ENCODE data around the gene SOX30. TPM values are rescaled to one million over a fixed set of nuclear protein-coding genes. Genes with fewer than 3 reads are reported as not detected.

Gene SOX30
- total RNA-seq, 1 experiment from 2014 or later, result 0.11 TPM

- CTCF ChIA-PET, result no interaction called here
- Histone ChIP-seq H3K79me2 (ENCODE audit: low read depth) (no peaks in the 10 kb centered on the region), H3F3A (ENCODE audit: insufficient read depth, low read depth) (no peaks in the 10 kb centered on the region), H3K4me2 (no peak overlapping the region), H3K4me3 (no peak overlapping the region), H3K9me2 (ENCODE audit: insufficient read depth) (no peaks in the 10 kb centered on the region), H3K27me3 (ENCODE audit: insufficient read depth, low read depth) (no peaks in the 10 kb centered on the region), H2AFZ (no peak overlapping the region), H3K9me3 (ENCODE audit: insufficient read depth, low read depth) (0 out of 2 replicates have a peak, but pooled peaks cover 4% of the 10 kb centered on the region), H3K36me3 (ENCODE audit: low read depth) (no peaks in the 10 kb centered on the region), H3K4me1 (replicated peaks; ENCODE audit: insufficient read depth) (no peaks in the 10 kb centered on the region), H3K27ac (no peak overlapping the region), H4K20me1 (ENCODE audit: insufficient read depth) (no peaks in the 10 kb centered on the region)
- POLR2A ChIA-PET (ENCODE audit: unreplicated experiment), result no interaction called here
- no peak for DNase-seq
- TF ChIP-seq CTCF (conservative IDR thresholded peaks at IDR 0.05) (no peak), EZH2 (IDR thresholded peaks at IDR 0.05; ENCODE audit: low read depth) (no peak)
- intact Hi-C loops (cut with micrococcal nuclease; ENCODE audit: unreplicated experiment), result no loop called here
- BruUV-seq (replicated peaks), result no TSS peak
Observed at GRCh38 chr5:157594675-157595459, 57.4 kb downstream of the SOX30 start.

GRCh38 chr5:157594257-157594656, 58.0 kb downstream of the SOX30 start:
- Histone ChIP-seq H3K27me3 (ENCODE audit: insufficient read depth, low read depth) (no peaks in the 10 kb centered on the region), H3K4me3 (no peak overlapping the region), H3K9me2 (ENCODE audit: insufficient read depth) (no peaks in the 10 kb centered on the region), H4K20me1 (ENCODE audit: insufficient read depth) (no peaks in the 10 kb centered on the region), H2AFZ (no peak overlapping the region), H3K79me2 (ENCODE audit: low read depth) (no peaks in the 10 kb centered on the region), H3F3A (ENCODE audit: insufficient read depth, low read depth) (no peaks in the 10 kb centered on the region), H3K4me1 (replicated peaks; ENCODE audit: insufficient read depth) (no peaks in the 10 kb centered on the region), H3K9me3 (ENCODE audit: insufficient read depth, low read depth) (0 out of 2 replicates have a peak, but pooled peaks cover 4% of the 10 kb centered on the region), H3K27ac (no peak overlapping the region), H3K36me3 (ENCODE audit: low read depth) (no peaks in the 10 kb centered on the region), H3K4me2 (no peak overlapping the region)
- ChIA-PET POLR2A (ENCODE audit: unreplicated experiment) (no interaction called here), CTCF (no interaction called here)
- no TSS peak for BruUV-seq (replicated peaks)
- TF ChIP-seq EZH2 (IDR thresholded peaks at IDR 0.05; ENCODE audit: low read depth) (no peak), CTCF (conservative IDR thresholded peaks at IDR 0.05) (no peak)
- intact Hi-C loops (cut with micrococcal nuclease; ENCODE audit: unreplicated experiment), result no loop called here
- DNase-seq, result no peak

GRCh38 chr5:157593052-157593757, 59.0 kb downstream of the SOX30 start:
- intact Hi-C loops (cut with micrococcal nuclease; ENCODE audit: unreplicated experiment), result no loop called here
- no peak overlapping the region for H2AFZ ChIP-seq
- H3K27me3 ChIP-seq (ENCODE audit: insufficient read depth, low read depth), result no peaks in the 10 kb centered on the region
- H3F3A ChIP-seq (ENCODE audit: insufficient read depth, low read depth), result no peaks in the 10 kb centered on the region
- no peak overlapping the region for H3K27ac ChIP-seq
- ChIA-PET POLR2A (ENCODE audit: unreplicated experiment) (no interaction called here), CTCF (no interaction called here)
- TF ChIP-seq EZH2 (IDR thresholded peaks at IDR 0.05; ENCODE audit: low read depth), result no peak
- no peak for TF ChIP-seq CTCF (conservative IDR thresholded peaks at IDR 0.05)
- no peak overlapping the region for H3K4me2 ChIP-seq
- H3K9me2 ChIP-seq (ENCODE audit: insufficient read depth), result no peaks in the 10 kb centered on the region
- H3K79me2 ChIP-seq (ENCODE audit: low read depth), result no peaks in the 10 kb centered on the region
- no peaks in the 10 kb centered on the region for H3K36me3 ChIP-seq (ENCODE audit: low read depth)
- H3K9me3 ChIP-seq (ENCODE audit: insufficient read depth, low read depth), result 0 out of 2 replicates have a peak, but pooled peaks cover 1% of the 10 kb centered on the region
- H3K4me1 ChIP-seq (replicated peaks; ENCODE audit: insufficient read depth), result no peaks in the 10 kb centered on the region
- BruUV-seq (replicated peaks), result no TSS peak
- no peak for DNase-seq
- H3K4me3 ChIP-seq, result no peak overlapping the region
- no peaks in the 10 kb centered on the region for H4K20me1 ChIP-seq (ENCODE audit: insufficient read depth)

Measured in PC-9 (cell line).